Kidney (tissue), 14 donors: Measurements from ENCODE around the gene USP47. TPM values are rescaled to one million over a fixed set of nuclear protein-coding genes. Genes with fewer than 3 reads are reported as not detected.

Experiments used
- DNase-seq, 5 donors: peaks; one replicate each; pipeline ENCODE4 v3.0.0-alpha.2; 2013 to 2020
- FAIRE-seq: peaks from 2 replicates; lab custom pipeline; 2012; peaks lifted over from hg19 to GRCh38; lab: Jason Lieb, UNC
- H3K27ac ChIP-seq, 2 donors: one replicate each; pipeline ENCODE4 v1.7.0; 2013; ENCODE audit warnings: low read depth in 2 of 2, low read length in 2 of 2, inconsistent platforms in 1 of 2
- H3K27me3 ChIP-seq: one replicate; pipeline ENCODE4 v1.7.1; 2013; ENCODE audit warnings: low read length, inconsistent platforms; ENCODE audit not compliant: control insufficient read depth, insufficient read depth
- H3K36me3 ChIP-seq, 3 donors: one replicate each; pipeline versions ENCODE4 v1.7.0 to v1.7.1; 2013; ENCODE audit warnings: low read length in 3 of 3, control low read depth in 1 of 3, inconsistent platforms in 1 of 3; ENCODE audit not compliant: insufficient read depth in 3 of 3, control insufficient read depth in 2 of 3
- H3K4me1 ChIP-seq, 3 donors: one replicate each; pipeline versions ENCODE4 v1.7.0 to v1.7.1; 2013; ENCODE audit warnings: low read length in 3 of 3, inconsistent platforms in 1 of 3, low read depth in 1 of 3; ENCODE audit not compliant: control insufficient read depth in 2 of 3, insufficient read depth in 2 of 3
- H3K4me3 ChIP-seq, 3 donors: one replicate each; pipeline versions ENCODE4 v1.7.0 to v1.8.1; 2013; ENCODE audit warnings: low read length in 3 of 3, control low read depth in 1 of 3, inconsistent platforms in 1 of 3
- H3K9ac ChIP-seq, 3 donors: one replicate each; pipeline versions ENCODE4 v1.7.0 to v1.7.1; 2013; ENCODE audit warnings: low read length in 3 of 3, control low read depth in 1 of 3, inconsistent platforms in 1 of 3
- H3K9me3 ChIP-seq, 3 donors: one replicate each; pipeline versions ENCODE4 v1.7.0 to v1.7.1; 2013; ENCODE audit warnings: low read length in 3 of 3, control low read depth in 1 of 3, inconsistent platforms in 1 of 3; ENCODE audit not compliant: control insufficient read depth in 2 of 3, insufficient read depth in 1 of 3
- CTCF ChIP-seq: IDR thresholded peaks from 3 replicates; pipeline ENCODE4 v1.5.1; 2012; ENCODE audit warnings: mild to moderate bottlenecking, moderate library complexity, borderline replicate concordance; ENCODE audit not compliant: insufficient read depth; ENCODE audit errors: extremely low read depth
- intact Hi-C: fragments of 100-400 bp; cut with DNase I; formaldehyde crosslinking; loops from one replicate; pipeline ENCODE4 v1.11.1; 2022
- polyA plus RNA-seq: library from polyadenylated mRNA; stranded (reverse); fragments of 350-450 nt; fragmentation: Illumina TruSeq; extraction: RNeasy Lipid Tissue Mini Kit (QIAGEN cat#74804); gene quantifications from one replicate; pipeline ENCODE4 v1.2.3, GENCODE V29; 2014; ENCODE audit warnings: low read depth, low replicate concordance; ENCODE audit not compliant: insufficient read depth
- total RNA-seq: library from RNA; stranded (reverse); fragmentation: NEBNext Ultra II Directional; extraction: Animal tissue kit (Norgen Biotek cat#: 25700); gene quantifications from one replicate; pipeline ENCODE4 v1.2.1, GENCODE V29; 2021
- donor health status: control.
- donor health status: control.
- donor health status: control.
- donor health status: control.
- donor health status: control.
- donor health status: DM: yes; HTN: yes; CAD: no.
- donor health status: Normal renal cell carcinoma (clear cell type).

The USP47 gene
- total and polyA plus RNA-seq, 2 donors from 2014 or later: 16.3 to 43.3 TPM

GRCh38 chr11:11937957-11938356, 96.2 kb downstream of the USP47 start:
- Histone ChIP-seq H3K4me1 (no peaks in the 10 kb centered on the region), H3K36me3 (peaks cover 9 to 28% (median 23%) of the 10 kb centered on the region in 3 donors), H3K4me3 (no peak overlapping the region), H3K27me3 (no peaks in the 10 kb centered on the region), H3K9ac (no peak overlapping the region), H3K27ac (no peak overlapping the region), H3K9me3 (no peaks in the 10 kb centered on the region)
- intact Hi-C loops: loop anchor here (10.0 kb wide), 1 partner anchor 107 kb away; no protein-coding TSS in a partner anchor
- no peak for FAIRE-seq
- no peak for TF ChIP-seq CTCF
- DNase-seq: no peak

- H3K9ac ChIP-seq: no peak overlapping the region
- FAIRE-seq (no peak), DNase-seq (no peak)
- no peak overlapping the region for H3K27ac ChIP-seq
- no peaks in the 10 kb centered on the region for H3K27me3 ChIP-seq
- intact Hi-C loops: no loop called here
- no peak for TF ChIP-seq CTCF
- no peak overlapping the region for H3K4me3 ChIP-seq
- no peaks in the 10 kb centered on the region for H3K4me1 ChIP-seq
- H3K36me3 ChIP-seq: peaks cover 8 to 20% (median 15%) of the 10 kb centered on the region in 3 donors
- no peaks in the 10 kb centered on the region for H3K9me3 ChIP-seq
Observed at GRCh38 chr11:11940551-11940950, 98.8 kb downstream of the USP47 start.

GRCh38 chr11:11942668-11943067, 100.9 kb downstream of the USP47 start:
- no peak for TF ChIP-seq CTCF
- Histone ChIP-seq H3K9ac (no peak overlapping the region), H3K27ac (no peak overlapping the region), H3K27me3 (no peaks in the 10 kb centered on the region), H3K9me3 (no peaks in the 10 kb centered on the region), H3K4me3 (no peak overlapping the region), H3K36me3 (peaks cover 6 to 16% (median 15%) of the 10 kb centered on the region in 3 donors), H3K4me1 (no peaks in the 10 kb centered on the region)
- intact Hi-C loops: no loop called here
- FAIRE-seq (no peak), DNase-seq (no peak)

- no peaks in the 10 kb centered on the region for H3K27me3 ChIP-seq
- FAIRE-seq (no peak), DNase-seq (no peak)
- H3K4me1 ChIP-seq: no peaks in the 10 kb centered on the region
- no peak overlapping the region for H3K27ac ChIP-seq
- H3K4me3 ChIP-seq: no peak overlapping the region
- no peaks in the 10 kb centered on the region for H3K9me3 ChIP-seq
- intact Hi-C loops: no loop called here
- no peak for TF ChIP-seq CTCF
- no peak overlapping the region for H3K9ac ChIP-seq
- H3K36me3 ChIP-seq: peaks cover 5 to 10% (median 6%) of the 10 kb centered on the region in 3 donors
Observed at GRCh38 chr11:11944444-11944843, 102.7 kb downstream of the USP47 start.
